GM12878 (cell line): ENCODE data around the gene COX10. TPM values are rescaled to one million over a fixed set of nuclear protein-coding genes. Genes with fewer than 3 reads are reported as not detected.

Experiments used
- ATAC-seq: fragments of 200-7000 bp; cut with Tn5 transposase; 3 replicates; pipeline ENCODE4 v1.9.1; 2020; ENCODE audit warnings: mild to moderate bottlenecking, moderate library complexity
- BruUV-seq: library from RNA; stranded (reverse); fragments of 400-500 nt; replicated peaks from 2 replicates; lab custom pipeline; 2021; lab: Mats Ljungman, UMichigan
- CTCF ChIA-PET: fragments of 300-600 bp; sonication (Branson Sonifier 250); formaldehyde crosslinking; extraction: SDS; loops from one replicate; lab custom pipeline; 2021; ENCODE audit warnings: inconsistent platforms; lab: Yijun Ruan, JAX
- POLR2A ChIA-PET: fragments of 350-600 bp; formaldehyde crosslinking; extraction: SDS; loops from one replicate; lab custom pipeline; 2021; ENCODE audit warnings: inconsistent platforms; lab: Charles Lee
- RAD21 ChIA-PET: fragments of 300-600 bp; sonication (Branson Sonifier 250); formaldehyde crosslinking; loops from one replicate; lab custom pipeline; 2023; ENCODE audit warnings: antibody characterized with exemption; ENCODE audit not compliant: unreplicated experiment; lab: Charles Lee
- SMC1A ChIA-PET: fragments of 300-600 bp; sonication (Branson Sonifier 250); formaldehyde crosslinking; loops from one replicate; lab custom pipeline; 2023; ENCODE audit not compliant: unreplicated experiment, uncharacterized antibody; lab: Charles Lee
- DNase-seq: peaks from one replicate; pipeline ENCODE4 v3.0.0-alpha.2; 2011; ENCODE audit warnings: low read depth, low spot score
- FAIRE-seq: peaks from 3 replicates; lab custom pipeline; 2011; peaks lifted over from hg19 to GRCh38; lab: Jason Lieb, UNC
- H2AFZ ChIP-seq: 2 replicates; pipeline ENCODE4 v1.6.0; 2011; ENCODE audit warnings: low read depth, low read length, control low read depth; ENCODE audit not compliant: control insufficient read depth
- H3K27ac ChIP-seq: 2 replicates; pipeline ENCODE4 v1.5.1; 2011; ENCODE audit warnings: control low read depth; ENCODE audit not compliant: control insufficient read depth, insufficient read depth
- H3K27me3 ChIP-seq, 2 experiments: replicated peaks in 1 of 2; 2 replicates each; pipeline versions ENCODE4 v1.6.0 to v1.6.1; 2011; ENCODE audit warnings: low read length in 1 of 2; ENCODE audit not compliant: control insufficient read depth in 2 of 2, insufficient read depth in 2 of 2
- H3K36me3 ChIP-seq, 2 experiments: 2 replicates each; pipeline ENCODE4 v1.5.1; 2011; ENCODE audit warnings: low read length in 1 of 2; ENCODE audit not compliant: control insufficient read depth in 2 of 2, insufficient read depth in 2 of 2
- H3K4me1 ChIP-seq: 2 replicates; pipeline ENCODE4 v1.6.1; 2011; ENCODE audit warnings: mild to moderate bottlenecking, low read length, moderate library complexity, mixed read lengths; ENCODE audit not compliant: control insufficient read depth, insufficient read depth
- H3K4me2 ChIP-seq: 2 replicates; pipeline ENCODE4 v1.6.0; 2011; ENCODE audit warnings: control low read depth; ENCODE audit not compliant: control insufficient read depth, insufficient read depth
- H3K4me3 ChIP-seq: fragments of 200-600 bp; sonication (generic); 2 replicates; pipeline ENCODE4 v1.5.1; 2016
- H3K79me2 ChIP-seq: 2 replicates; pipeline ENCODE4 v1.6.0; 2011; ENCODE audit warnings: low read length; ENCODE audit not compliant: control insufficient read depth, insufficient read depth
- H3K9ac ChIP-seq: 2 replicates; pipeline ENCODE4 v1.8.0; 2011; ENCODE audit warnings: low read length, control low read depth, mixed read lengths; ENCODE audit not compliant: control insufficient read depth, insufficient read depth
- H3K9me3 ChIP-seq: replicated peaks from 3 replicates; pipeline ENCODE4 v1.5.1; 2011; ENCODE audit warnings: mild to moderate bottlenecking, low read length; ENCODE audit not compliant: control insufficient read depth, insufficient read depth
- H4K20me1 ChIP-seq: 2 replicates; pipeline ENCODE4 v1.6.0; 2011; ENCODE audit not compliant: control insufficient read depth, insufficient read depth
- HDAC6 ChIP-seq: fragments of 200-600 bp; sonication (generic); IDR thresholded peaks from one replicate; pipeline ENCODE4 v1.8.0; 2017; ENCODE audit warnings: antibody characterized with exemption; ENCODE audit not compliant: unreplicated experiment
- NR2C2 ChIP-seq: IDR thresholded peaks from 2 replicates; pipeline ENCODE4 v1.6.1; 2011; ENCODE audit warnings: borderline replicate concordance, low read depth; ENCODE audit not compliant: control insufficient read depth, insufficient read length
- STAT3 ChIP-seq: IDR thresholded peaks from 2 replicates; pipeline ENCODE4 v1.6.1; 2011; ENCODE audit warnings: low read depth, low read length, improper control_type of control experiment
- TCF12 ChIP-seq: IDR thresholded peaks from 2 replicates; pipeline ENCODE4 v1.6.1; 2011; ENCODE audit warnings: low read depth, mild to moderate bottlenecking, low read length
- YY1 ChIP-seq: IDR thresholded peaks from 2 replicates; pipeline ENCODE4 v1.6.1; 2011; ENCODE audit warnings: low read depth, mild to moderate bottlenecking, low read length
- WGBS: methylation state at CpG from one replicate; pipeline ENCODE4 v1.1.6; 2016; ENCODE audit warnings: low lambda C conversion rate; ENCODE audit not compliant: insufficient replicate concordance, insufficient coverage; ENCODE audit errors: missing lambda C conversion rate; 5-methylcytosine and 5-hydroxymethylcytosine counted together
- in situ Hi-C: fragments of 300-500 bp; cut with MboI; formaldehyde crosslinking; loops from 9 replicates; pipeline ENCODE4 v1.14.3; 2018; ENCODE audit warnings: mixed read lengths
- intact Hi-C: fragments of 100-400 bp; cut with micrococcal nuclease; formaldehyde crosslinking; loops from one replicate; pipeline ENCODE4 v1.14.2; 2022; ENCODE audit not compliant: unreplicated experiment
- polyA plus RNA-seq, 11 experiments: library from polyadenylated mRNA; depleted of rRNA in 4 of 11; unstranded in 6 of 11; stranded (reverse) in 5 of 11; fragments of >200 nt; fragmentation: Nextera tagmentation in 4 of 11; fragmentation: Illumina TruSeq in 1 of 11; extraction: Ambion mirVana in 4 of 11; extraction: Trizol in 1 of 11; gene quantifications; 1 replicate in 1 of 11; 2 replicates in 10 of 11; pipeline versions ENCODE4 v1.2.1 to v1.2.3, GENCODE V29; 2011 to 2016; ENCODE audit warnings: inconsistent platforms in 2 of 11, missing spikeins in 2 of 11, low read depth in 1 of 11
- total RNA-seq, 4 experiments: library from RNA; depleted of rRNA in 3 of 4; stranded (reverse); fragments of >200 nt in 3 of 4; fragmentation: Illumina TruSeq in 1 of 4; extraction: Trizol in 1 of 4; gene quantifications; 2 replicates each; pipeline versions ENCODE4 v1.2.1 to v1.2.3, GENCODE V29; 2013 to 2021
- TF ChIP-seq, protein P1 (sequence below): IDR thresholded peaks from 2 replicates; pipeline ENCODE4 v1.6.1; 2011; ENCODE audit warnings: low read depth, low read length, improper control_type of control experiment, borderline replicate concordance
- TF ChIP-seq, protein P2 (sequence below): fragments of 450-650 bp; conservative IDR thresholded peaks from 2 replicates; pipeline ENCODE4 v1.6.1; 2017; ENCODE audit warnings: mild to moderate bottlenecking, moderate library complexity
- TF ChIP-seq, protein P3 (sequence below): fragments of 450-650 bp; IDR thresholded peaks from 2 replicates; pipeline ENCODE4 v1.6.1; 2017; ENCODE audit warnings: mild to moderate bottlenecking, low read depth, inconsistent platforms; ENCODE audit not compliant: poor library complexity, severe bottlenecking

COX10 gene
- total and polyA plus RNA-seq, 10 of the 15 experiments (the other 5 are each of a cell fraction or from before 2014, with no cell fraction given): 9.6 to 29.4 (median 21.3) TPM

DNA sequence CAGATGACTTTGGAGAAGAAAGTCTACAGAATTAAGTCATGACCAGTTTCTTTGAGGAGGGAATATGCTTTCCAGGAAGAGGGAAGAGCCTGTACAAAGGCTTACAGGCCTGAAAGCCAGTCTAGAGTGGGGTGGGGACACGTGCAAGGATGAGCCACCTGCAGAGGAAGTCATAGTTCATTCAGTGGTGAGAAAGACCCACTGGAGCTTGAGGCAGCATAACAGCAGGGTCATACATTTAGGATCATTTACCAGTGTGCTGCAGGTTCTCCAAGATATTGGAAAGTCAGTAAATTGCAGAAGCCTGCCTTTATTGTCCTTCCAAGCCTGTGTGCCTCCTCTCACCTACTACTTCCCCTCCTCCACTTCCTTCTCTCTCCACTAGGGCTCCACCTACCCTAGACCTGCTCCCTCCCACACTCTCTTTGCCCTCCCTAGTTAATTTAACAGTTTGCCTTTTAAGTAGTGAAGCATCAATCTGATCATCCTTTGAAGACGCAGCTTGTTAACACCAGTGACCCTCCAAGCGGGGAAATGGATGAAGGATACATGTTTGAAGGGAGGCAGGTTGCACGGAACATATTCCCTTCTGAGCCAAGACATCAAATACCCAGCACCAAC, 127.2 kb downstream of the COX10 start (continued):
- TF ChIP-seq, protein P1, sequence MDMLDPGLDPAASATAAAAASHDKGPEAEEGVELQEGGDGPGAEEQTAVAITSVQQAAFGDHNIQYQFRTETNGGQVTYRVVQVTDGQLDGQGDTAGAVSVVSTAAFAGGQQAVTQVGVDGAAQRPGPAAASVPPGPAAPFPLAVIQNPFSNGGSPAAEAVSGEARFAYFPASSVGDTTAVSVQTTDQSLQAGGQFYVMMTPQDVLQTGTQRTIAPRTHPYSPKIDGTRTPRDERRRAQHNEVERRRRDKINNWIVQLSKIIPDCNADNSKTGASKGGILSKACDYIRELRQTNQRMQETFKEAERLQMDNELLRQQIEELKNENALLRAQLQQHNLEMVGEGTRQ: no peak
- TF ChIP-seq, protein P2, sequence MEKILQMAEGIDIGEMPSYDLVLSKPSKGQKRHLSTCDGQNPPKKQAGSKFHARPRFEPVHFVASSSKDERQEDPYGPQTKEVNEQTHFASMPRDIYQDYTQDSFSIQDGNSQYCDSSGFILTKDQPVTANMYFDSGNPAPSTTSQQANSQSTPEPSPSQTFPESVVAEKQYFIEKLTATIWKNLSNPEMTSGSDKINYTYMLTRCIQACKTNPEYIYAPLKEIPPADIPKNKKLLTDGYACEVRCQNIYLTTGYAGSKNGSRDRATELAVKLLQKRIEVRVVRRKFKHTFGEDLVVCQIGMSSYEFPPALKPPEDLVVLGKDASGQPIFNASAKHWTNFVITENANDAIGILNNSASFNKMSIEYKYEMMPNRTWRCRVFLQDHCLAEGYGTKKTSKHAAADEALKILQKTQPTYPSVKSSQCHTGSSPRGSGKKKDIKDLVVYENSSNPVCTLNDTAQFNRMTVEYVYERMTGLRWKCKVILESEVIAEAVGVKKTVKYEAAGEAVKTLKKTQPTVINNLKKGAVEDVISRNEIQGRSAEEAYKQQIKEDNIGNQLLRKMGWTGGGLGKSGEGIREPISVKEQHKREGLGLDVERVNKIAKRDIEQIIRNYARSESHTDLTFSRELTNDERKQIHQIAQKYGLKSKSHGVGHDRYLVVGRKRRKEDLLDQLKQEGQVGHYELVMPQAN: no peak
- TF ChIP-seq NR2C2 (no peak), TCF12 (no peak)
- TF ChIP-seq, all 136 proteins: peak for 2

DNA sequence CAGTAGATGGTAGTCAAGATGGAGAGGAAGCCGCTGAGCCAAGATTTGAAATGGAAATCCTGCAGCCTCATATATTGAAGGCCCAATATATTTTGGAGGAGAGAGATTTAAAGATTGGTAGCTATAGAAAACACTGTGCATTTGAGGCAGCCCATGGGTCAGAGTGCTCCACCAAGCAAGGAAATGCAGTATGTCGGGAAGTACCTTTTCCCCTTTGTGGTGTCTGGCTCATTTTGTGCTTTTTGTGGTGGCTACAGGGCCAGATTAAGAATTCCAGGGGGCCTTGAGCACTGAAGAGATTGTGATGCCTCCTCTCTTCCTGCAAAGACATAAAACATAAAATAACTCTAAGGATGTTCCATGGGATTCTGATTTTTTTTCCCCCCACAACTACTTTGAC, 127.8 kb downstream of the COX10 start:
- no peak overlapping the region for H3K4me2 ChIP-seq
- no peaks in the 10 kb centered on the region; a peak in 2 of 4 replicates for H3K36me3 ChIP-seq
- POLR2A ChIA-PET: no interaction called here
- H3K4me3 ChIP-seq: no peak overlapping the region
- no peak overlapping the region for H3K27ac ChIP-seq
- no peaks in the 10 kb centered on the region for H3K9me3 ChIP-seq
- H2AFZ ChIP-seq: no peak overlapping the region
- 92% methylated on average over 2 of the region's 2 CpGs for WGBS
- SMC1A ChIA-PET: no interaction called here
- no peaks in the 10 kb centered on the region for H3K27me3 ChIP-seq
- in situ Hi-C loops: no loop called here
- H3K4me1 ChIP-seq: no peaks in the 10 kb centered on the region
- H4K20me1 ChIP-seq: no peaks in the 10 kb centered on the region
- H3K9ac ChIP-seq: no peak overlapping the region
- BruUV-seq: no TSS peak
- DNase-seq (no peak), ATAC-seq (no peak), FAIRE-seq (no peak)
- CTCF ChIA-PET: no interaction called here
- intact Hi-C loops: no loop called here
- no peaks in the 10 kb centered on the region for H3K79me2 ChIP-seq
- RAD21 ChIA-PET: no interaction called here
- TF ChIP-seq STAT3 (no peak), YY1 (no peak), HDAC6 (no peak)
- TF ChIP-seq, protein P3, sequence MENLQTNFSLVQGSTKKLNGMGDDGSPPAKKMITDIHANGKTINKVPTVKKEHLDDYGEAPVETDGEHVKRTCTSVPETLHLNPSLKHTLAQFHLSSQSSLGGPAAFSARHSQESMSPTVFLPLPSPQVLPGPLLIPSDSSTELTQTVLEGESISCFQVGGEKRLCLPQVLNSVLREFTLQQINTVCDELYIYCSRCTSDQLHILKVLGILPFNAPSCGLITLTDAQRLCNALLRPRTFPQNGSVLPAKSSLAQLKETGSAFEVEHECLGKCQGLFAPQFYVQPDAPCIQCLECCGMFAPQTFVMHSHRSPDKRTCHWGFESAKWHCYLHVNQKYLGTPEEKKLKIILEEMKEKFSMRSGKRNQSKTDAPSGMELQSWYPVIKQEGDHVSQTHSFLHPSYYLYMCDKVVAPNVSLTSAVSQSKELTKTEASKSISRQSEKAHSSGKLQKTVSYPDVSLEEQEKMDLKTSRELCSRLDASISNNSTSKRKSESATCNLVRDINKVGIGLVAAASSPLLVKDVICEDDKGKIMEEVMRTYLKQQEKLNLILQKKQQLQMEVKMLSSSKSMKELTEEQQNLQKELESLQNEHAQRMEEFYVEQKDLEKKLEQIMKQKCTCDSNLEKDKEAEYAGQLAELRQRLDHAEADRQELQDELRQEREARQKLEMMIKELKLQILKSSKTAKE: no peak
